ENCODE measurements around the gene OR52B2. TPM values are rescaled to one million over a fixed set of nuclear protein-coding genes. Genes with fewer than 3 reads are reported as not detected.

Gene OR52B2
- total RNA-seq (2014; rRNA removed; shearing (Covaris generic)): not detected in 2 replicates

GRCh38 chr11:6170226-6170625 is at the start of gene OR52B2:
OR52B2 (minus strand) TSS chr11:6170326; CDS start chr11:6170326, 0 bp downstream.
- DNase-seq (ENCODE audit: low read depth): no peak

DNA sequence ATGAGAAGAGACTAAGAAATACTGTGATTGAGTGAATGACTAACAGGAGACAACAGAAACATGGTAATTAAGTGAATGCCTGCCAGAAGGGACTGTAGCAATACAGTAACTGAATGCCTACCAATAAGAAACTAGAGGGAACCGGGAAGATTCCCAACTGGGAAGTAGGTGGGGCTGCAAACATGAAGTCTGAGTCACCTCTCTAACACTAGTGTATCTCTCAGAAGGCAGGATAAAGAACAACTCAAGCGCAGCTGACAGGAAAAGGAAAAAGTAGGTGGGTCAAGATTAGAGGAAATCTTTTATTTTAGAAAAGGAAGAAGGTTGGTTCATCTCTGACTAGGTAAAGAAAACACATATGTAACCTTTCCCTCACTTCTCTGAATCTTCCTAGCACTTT is 49.2 kb upstream of the OR52B2 start:
- peak; percentile 86 for DNase-seq (ENCODE audit: low read depth)

GRCh38 chr11:6217722-6218121 is 47.6 kb upstream of the OR52B2 start:
- DNase-seq (ENCODE audit: low read depth): no peak

- no peak for DNase-seq (ENCODE audit: low read depth)
These were observed 46.4 kb upstream of the OR52B2 start for GRCh38 chr11:6216501-6216900.

GRCh38 chr11:6214530-6214929 is 44.4 kb upstream of the OR52B2 start:
- DNase-seq (ENCODE audit: low read depth): no peak

- DNase-seq (ENCODE audit: low read depth): no peak
These were observed 40.3 kb upstream of the OR52B2 start for GRCh38 chr11:6210274-6210955.

DNA sequence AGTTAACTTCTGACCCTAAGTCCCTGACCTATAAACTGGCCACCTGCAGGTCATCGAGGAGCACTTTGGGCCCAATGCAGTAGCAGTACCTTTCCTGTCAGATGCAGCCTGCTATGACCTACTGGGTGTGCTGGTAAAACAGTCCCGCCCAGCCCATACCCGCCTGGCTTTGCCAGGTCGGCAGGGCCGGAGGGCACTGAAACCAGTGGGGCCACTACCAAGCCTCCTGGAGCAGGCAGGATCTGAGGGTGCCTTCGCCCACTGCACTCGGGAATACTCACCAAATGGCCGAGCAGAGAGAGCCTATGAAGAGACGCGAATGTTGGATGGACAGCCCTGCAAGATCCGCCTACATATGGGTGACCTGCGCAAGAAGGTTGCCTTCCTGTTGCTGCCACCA is 39.7 kb upstream of the OR52B2 start:
- no peak for DNase-seq (ENCODE audit: low read depth)

DNA sequence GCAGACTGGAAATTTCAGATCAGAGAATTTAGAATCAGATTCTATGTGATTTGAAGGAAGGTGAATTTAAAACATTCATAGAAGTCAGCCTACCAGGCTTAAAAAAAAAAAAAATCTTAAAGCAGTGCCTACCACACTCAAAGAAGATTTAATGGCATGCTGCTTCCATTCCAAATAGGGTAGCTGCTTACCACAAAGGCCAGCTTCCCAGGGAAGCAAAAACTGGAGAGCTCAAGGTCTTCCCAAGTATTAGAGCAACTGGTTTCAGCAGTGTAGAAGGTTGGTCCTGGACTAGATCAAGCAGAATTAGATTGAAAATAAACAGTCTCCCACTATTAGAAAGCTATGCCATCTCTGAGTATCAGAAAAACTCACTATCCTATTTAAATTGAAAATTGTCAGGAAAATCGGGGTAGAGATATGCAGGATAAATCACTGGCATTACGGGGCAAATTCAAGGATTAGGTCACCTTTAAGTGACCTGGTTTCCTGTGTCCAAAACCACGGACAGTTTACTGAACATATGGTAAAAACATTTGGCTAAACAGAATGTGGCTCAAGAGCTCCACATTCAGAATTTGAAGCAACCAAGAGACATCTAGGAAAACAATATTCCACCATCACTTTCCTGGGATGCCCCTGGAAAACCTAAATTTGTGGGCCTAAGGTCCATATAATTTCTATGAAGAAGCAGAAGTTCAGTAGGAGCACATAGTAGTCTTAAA is 36.5 kb upstream of the OR52B2 start:
- no peak for DNase-seq (ENCODE audit: low read depth)

DNA sequence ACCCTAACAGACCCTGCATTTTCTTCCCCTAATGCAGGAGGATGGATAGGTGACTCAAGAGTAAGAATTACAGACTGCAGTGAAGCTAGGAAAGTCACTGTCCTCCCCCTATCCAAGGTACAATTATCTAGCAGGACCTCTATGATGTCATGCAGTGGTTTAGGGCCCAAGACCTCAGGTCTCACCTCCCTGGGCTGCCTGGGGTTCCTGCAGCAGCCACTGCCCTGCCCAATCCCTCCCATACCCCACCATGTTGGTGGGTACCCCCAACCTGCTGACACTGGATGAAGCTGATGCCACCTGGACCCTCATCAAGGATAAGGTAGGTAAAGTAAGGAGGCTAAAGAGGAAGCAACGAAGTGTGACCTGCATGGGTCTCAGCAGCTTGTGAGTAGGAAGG is 35.2 kb upstream of the OR52B2 start, which contains the start of gene C11orf42:
Gene C11orf42, plus strand, starts transcription at position 192 of the 400 bp plus-strand sequence. Its CDS starts 59 bp downstream, at position 251.
- no peak for DNase-seq (ENCODE audit: low read depth)

DNA sequence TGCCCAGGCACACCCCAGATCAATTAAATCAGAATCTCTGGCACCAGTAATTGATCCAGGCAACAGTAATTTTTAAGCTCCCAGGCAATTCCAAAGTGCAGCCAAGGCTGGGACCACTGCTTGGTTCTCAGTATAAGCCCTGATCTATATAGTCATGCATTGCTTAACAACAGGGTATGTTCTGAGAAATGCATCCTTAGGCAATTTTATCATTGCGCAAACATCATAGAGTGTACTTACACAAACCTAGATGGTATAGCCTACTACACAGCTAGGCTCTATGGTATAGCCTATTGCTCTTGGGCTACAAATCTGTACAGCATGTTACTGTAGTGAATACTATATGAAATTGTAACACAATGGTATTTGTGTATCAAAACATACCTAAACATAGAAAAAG is 34.6 kb upstream of the OR52B2 start:
- DNase-seq (ENCODE audit: low read depth): no peak

- no peak for DNase-seq (ENCODE audit: low read depth)
These were observed 33.2 kb upstream of the OR52B2 start for GRCh38 chr11:6203327-6203726.

DNA sequence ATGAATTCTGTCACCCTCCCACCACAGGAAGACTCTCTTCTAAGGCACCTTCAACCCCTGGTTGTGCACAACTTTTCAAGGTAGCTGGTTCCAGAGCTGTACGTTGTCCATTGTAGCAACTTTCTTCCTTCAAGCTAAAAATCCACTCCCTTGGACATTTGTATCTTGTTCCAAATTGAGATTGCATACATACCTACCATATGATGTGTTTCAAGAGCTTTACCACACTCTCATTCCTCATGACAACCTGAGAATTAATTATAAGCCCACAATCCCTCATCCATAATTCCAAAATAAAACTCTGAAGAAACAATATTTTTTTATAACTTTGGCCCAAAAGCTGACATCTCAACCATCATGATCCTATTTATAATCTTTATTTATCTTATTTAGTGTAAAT is 31.9 kb upstream of the OR52B2 start:
- DNase-seq (ENCODE audit: low read depth): no peak

- no peak for DNase-seq (ENCODE audit: low read depth)
These were observed 31.4 kb upstream of the OR52B2 start for GRCh38 chr11:6201481-6201880.

DNA sequence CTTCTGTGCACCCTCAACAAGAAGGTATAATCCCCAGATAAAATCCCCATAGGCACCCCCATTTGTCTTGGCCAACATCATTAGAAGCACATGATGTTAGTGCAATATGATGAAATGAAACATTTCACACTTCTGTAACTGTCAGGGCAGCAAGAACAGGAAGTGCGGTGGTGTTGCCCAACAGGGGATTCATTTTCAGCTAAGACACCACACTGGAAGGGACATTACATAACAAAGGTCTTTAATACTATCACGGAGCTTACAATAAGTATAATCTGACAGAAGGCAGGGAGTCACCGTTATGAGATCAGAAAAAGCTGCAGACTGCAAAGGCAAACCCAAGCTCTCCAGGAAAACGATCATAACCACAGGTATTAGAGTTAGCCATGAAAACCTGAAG is 30.8 kb upstream of the OR52B2 start:
- no peak for DNase-seq (ENCODE audit: low read depth)

GRCh38 chr11:6199174-6199810 is 29.2 kb upstream of the OR52B2 start, which contains the start of gene OR52W1:
OR52W1 (plus strand) TSS chr11:6199224; CDS start chr11:6199224, 0 bp downstream.
- no peak for DNase-seq (ENCODE audit: low read depth)

- DNase-seq (ENCODE audit: low read depth): no peak
These were observed 27.5 kb upstream of the OR52B2 start for GRCh38 chr11:6197466-6198200.

DNA sequence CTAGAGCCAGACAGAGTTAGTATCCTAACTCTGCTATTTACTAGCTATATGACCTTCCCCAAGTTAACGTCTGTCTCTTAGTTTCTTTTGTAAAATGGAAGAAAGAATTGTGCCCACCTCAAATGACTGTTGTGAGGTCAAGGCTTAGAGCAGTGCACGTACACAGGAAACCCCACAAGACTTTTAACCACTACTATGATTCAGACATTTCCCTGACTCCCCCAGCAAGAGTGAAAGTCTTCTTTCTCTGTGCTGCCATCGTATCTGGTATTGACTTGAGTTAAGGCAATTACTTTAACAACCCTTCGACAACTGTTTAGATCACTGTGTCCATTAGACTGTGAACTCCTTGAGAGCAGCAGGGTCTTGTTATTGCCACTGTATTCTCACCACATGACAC is 26.3 kb upstream of the OR52B2 start:
- DNase-seq (ENCODE audit: low read depth): no peak

DNA sequence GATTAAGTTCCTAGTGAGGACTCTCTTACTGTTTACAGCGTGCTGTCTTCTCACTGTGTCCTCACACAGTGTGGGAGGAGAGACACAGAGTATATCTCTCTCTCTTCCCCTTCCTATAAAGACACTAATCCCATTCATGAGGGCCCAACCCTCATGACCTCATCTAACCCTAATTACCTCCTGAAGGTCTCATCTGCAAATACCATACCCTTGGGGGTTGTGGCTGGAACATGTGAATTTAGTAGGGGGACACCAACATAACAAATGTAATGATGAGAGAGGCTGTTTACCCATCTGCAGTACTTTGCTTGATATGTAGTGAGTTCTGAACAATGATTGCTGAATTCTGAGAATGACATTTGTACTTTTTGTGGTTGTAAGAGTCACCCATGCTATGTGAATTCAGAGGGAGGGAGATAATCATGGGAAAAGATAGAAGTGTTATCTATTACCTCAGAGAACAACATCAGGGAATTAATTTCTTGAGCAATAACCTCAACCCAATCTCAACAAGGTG is 24.0 kb upstream of the OR52B2 start:
- DNase-seq (ENCODE audit: low read depth): no peak

DNA sequence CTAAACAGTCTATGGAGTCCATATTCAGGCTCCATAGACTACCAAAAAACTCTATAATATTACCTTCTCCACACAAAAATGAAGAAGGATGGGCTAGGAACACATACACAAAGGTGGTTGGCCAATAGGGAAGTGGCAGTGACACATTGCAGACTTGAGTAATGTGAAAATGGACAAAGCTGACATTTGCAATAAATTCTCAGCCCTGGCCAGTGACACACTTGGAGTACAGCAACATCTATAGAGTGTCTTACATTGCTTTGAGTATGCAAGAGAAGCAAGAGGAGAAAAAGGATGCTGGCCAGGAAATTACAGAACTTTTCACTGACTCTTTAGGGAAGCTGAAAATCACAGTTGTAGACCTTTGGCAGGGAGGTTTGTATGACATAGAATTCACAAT is 21.6 kb upstream of the OR52B2 start:
- no peak for DNase-seq (ENCODE audit: low read depth)

GRCh38 chr11:6175440-6175839 is 5.3 kb upstream of the OR52B2 start:
- no peak for DNase-seq (ENCODE audit: low read depth)

- no peak for DNase-seq (ENCODE audit: low read depth)
These were observed 13.3 kb downstream of the OR52B2 start for GRCh38 chr11:6156628-6157359.
